Lung microvascular endothelial cell (primary cell): ENCODE data around the gene FXYD5. TPM values are rescaled to one million over a fixed set of nuclear protein-coding genes. Genes with fewer than 3 reads are reported as not detected.
A peak's percentile ranks its signal among the peaks of the same experiment; 100 is the strongest.

Experiments
- DNase-seq, 2 donors: peaks; one replicate each; pipeline versions ENCODE4 v3.0.0 to v3.0.0-alpha.2; 2010; ENCODE audit warnings: low read depth in 2 of 2
- total RNA-seq: library from RNA; depleted of rRNA; stranded (reverse); fragments of >200 nt; gene quantifications from 2 replicates; pipeline ENCODE4 v1.2.1, GENCODE V29; 2014

The FXYD5 gene
- total RNA-seq, result 14.2 and 17.9 TPM in 2 replicates

GRCh38 chr19:35154525-35155406, at the start of gene FXYD5:
Gene FXYD5 (plus strand): TSS chr19:35154735. CDS start chr19:35155551, 816 bp downstream.
- peak; percentile 66 to 82 for DNase-seq

GRCh38 chr19:35105047-35105410, 49.5 kb upstream of the FXYD5 start:
- DNase-seq, result no peak

GRCh38 chr19:35105411-35106290, 48.9 kb upstream of the FXYD5 start:
- no peak for DNase-seq

GRCh38 chr19:35106291-35106583, 48.3 kb upstream of the FXYD5 start:
- no peak for DNase-seq

GRCh38 chr19:35106898-35107541, 47.5 kb upstream of the FXYD5 start:
- DNase-seq, result no peak

- peak; percentile 22 to 34 for DNase-seq
Measured at GRCh38 chr19:35107545-35107944, 47.0 kb upstream of the FXYD5 start.

GRCh38 chr19:35108730-35109129, 45.8 kb upstream of the FXYD5 start:
- no peak for DNase-seq

- no peak for DNase-seq
Measured at GRCh38 chr19:35109395-35110112, 45.0 kb upstream of the FXYD5 start.

GRCh38 chr19:35110974-35111373, 43.6 kb upstream of the FXYD5 start:
- DNase-seq, result no peak

- no peak for DNase-seq
Measured at GRCh38 chr19:35112995-35113688, 41.4 kb upstream of the FXYD5 start.

- DNase-seq, result peak; percentile 38 to 67
Measured at GRCh38 chr19:35114353-35115176, 40.0 kb upstream of the FXYD5 start.

GRCh38 chr19:35115177-35115951, 39.2 kb upstream of the FXYD5 start, which contains the start of gene FXYD3:
Gene FXYD3 (plus strand): TSS chr19:35115823. CDS start chr19:35119377, 3,554 bp downstream.
- DNase-seq, result no peak

- DNase-seq, result no peak
Measured at GRCh38 chr19:35116072-35116801, 38.3 kb upstream of the FXYD5 start.

- DNase-seq, result no peak
Measured at GRCh38 chr19:35117116-35117515, 37.4 kb upstream of the FXYD5 start.

GRCh38 chr19:35117799-35118198, 36.7 kb upstream of the FXYD5 start:
- DNase-seq, result no peak

- DNase-seq, result no peak
Measured at GRCh38 chr19:35118268-35119020, 36.1 kb upstream of the FXYD5 start.

- no peak for DNase-seq
Measured at GRCh38 chr19:35119091-35119490, 35.4 kb upstream of the FXYD5 start.
